ENCODE data around the gene COA8.

COA8 gene

DNA sequence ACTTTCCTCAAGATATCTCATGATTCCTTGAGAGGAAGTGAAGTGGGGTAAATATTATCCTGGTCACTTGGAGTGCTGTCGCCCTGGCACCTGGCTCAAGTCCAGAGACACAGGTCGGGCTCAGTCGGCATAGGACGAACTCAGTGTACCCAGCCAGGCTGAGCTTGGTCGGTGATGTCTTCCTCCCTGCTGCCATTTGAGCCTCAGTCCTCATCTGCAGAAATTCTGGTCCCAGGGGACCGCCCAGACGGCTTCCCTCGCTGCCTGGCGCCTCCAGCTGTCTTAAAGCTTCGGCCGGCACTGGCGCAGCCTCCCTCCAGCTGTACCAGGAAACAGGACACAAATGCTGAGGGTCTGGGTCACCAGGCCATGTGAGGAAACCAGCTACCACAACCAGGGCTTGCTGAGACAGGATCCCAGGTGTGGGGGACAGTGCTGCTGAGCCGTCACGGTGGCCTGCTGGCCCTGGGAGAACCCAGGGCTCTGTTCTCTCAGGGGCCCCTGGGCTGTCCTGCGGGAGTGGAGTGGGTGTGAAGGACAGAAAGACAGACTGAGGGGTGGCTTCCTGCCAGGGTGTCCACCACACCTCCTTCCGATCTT lies 61.2 kb downstream of the COA8 start:
- DNase-seq (ENCODE audit: low read depth in 2 of 2) = no peak

DNA sequence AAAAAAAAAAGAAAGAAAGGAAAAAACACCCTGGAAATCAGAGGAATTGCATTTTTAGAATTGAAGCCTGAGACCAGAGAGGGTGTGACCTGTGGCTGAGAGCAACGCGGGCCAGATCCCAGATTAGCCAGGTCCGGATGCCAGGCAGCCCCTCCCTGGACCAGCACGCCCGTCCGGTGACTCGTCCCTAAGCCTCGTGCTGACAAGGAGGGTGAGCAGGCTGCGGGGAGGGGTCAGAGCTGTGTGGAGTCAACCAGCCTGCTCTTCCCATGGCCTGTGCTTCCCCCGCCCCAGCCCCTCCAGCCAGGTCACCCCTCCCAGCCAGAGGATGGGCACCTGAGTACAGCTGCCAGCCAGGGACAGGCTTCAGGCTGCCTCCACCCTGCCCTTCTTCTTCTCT lies 62.1 kb downstream of the COA8 start:
- DNase-seq (ENCODE audit: low read depth in 2 of 2) = no peak

DNA sequence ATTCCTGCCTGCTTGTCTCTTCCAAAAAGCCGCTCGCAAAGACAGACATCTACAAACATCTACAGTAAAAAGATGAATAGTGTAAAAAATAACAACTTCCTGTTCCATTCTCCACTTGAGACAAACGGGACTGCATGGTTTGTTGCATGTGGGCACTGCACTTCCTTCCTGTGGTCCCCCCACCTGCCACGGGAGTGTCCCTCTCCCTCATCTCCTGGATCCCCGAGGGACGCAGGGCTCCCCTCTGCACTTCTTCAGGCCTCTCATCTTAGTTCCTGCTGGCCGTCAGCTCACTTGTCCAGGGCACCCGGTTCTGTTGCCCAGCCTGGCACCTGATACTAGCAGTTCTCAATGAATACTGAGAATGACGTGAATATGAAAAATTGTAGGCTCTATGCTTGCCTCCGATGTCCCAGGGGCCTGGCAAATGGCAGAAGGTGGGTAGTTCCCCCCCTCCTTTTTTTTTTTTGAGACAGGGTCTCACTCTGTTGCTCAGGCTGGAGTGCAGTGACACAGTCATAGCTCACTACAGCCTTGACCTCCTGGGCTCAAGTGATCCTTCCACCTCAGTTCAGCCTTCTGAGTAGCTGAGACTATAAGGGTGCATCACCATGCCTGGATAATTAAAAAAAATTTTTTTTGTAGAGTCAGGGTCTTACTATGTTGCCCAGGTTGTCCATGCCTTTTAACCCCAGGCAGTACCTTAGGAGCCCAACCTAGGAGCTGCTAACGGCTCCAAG lies 62.8 kb downstream of the COA8 start:
- no peak for DNase-seq (ENCODE audit: low read depth in 2 of 2)

- no peak for DNase-seq (ENCODE audit: low read depth in 2 of 2)
Observed at GRCh38 chr14:103626146-103626850, 63.5 kb downstream of the COA8 start.

DNA sequence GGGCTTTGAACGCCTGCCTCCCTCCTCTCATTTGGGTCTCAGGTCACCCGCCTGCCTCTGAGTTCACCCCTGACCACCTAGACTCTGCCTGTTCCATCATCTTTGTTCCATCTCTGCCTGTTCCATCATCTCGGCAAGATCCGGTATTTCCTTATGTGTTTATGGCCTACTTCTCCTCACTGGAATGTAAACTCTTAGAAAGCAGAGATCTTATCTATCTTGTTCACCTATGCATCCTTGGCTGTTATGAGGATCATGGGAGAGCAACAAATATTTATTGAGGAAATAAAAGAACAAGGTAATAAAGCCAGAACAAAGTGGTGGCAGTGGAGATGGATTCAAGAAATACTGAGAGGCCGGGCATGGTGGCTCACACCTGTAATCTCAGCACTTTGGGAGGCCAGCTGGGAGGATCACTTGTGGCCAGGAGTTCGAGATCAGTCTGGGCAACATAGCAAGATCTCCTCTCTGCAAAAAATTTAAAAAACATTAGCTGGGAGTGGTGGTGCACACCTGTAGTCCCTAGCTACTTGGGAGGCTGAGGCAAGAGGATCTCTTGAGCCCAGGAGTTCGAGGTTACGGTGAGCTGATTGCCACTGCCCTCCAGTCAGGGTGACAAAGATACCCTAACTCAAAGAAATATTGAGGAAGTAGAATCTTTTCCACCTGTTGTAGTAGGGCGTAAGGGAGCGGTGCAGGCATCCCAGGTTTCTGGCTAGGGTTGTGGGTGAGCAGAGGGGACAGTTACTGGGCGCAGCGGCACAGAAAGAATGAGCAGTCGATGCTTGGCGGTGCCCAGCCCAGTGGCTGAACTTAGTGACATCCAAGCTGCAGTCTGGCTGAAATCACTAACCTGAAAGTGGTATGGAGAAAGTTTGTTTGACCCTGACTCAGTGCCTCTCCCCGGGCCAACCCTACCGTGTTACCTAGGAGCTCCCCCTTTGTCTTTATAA lies 64.6 kb downstream of the COA8 start:
- DNase-seq (ENCODE audit: low read depth in 2 of 2) = no peak

DNA sequence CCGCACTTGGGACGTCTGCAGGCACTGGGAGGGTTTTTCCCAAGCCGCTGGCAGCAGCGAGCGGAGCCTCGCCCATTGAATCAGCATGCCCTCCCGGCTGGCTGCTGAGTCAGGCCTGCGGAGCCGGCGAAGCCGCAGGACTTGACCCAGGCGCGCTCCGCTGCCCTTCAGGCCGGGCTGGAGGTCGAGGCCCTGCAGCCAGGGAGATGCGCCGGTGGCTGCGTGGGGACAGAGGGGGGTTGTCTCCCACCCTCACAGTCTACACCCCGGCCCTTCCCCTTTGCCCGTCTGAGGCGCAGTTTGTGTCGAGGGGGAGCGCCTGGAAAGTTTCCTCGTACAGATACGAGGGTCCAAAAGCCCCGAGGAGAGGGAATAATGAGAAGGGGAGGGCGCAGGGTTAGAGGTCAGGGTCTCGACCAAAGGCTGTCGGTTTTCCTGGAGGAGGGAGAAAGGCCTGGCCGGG lies 65.5 kb downstream of the COA8 start:
- no peak for DNase-seq (ENCODE audit: low read depth in 2 of 2)

DNA sequence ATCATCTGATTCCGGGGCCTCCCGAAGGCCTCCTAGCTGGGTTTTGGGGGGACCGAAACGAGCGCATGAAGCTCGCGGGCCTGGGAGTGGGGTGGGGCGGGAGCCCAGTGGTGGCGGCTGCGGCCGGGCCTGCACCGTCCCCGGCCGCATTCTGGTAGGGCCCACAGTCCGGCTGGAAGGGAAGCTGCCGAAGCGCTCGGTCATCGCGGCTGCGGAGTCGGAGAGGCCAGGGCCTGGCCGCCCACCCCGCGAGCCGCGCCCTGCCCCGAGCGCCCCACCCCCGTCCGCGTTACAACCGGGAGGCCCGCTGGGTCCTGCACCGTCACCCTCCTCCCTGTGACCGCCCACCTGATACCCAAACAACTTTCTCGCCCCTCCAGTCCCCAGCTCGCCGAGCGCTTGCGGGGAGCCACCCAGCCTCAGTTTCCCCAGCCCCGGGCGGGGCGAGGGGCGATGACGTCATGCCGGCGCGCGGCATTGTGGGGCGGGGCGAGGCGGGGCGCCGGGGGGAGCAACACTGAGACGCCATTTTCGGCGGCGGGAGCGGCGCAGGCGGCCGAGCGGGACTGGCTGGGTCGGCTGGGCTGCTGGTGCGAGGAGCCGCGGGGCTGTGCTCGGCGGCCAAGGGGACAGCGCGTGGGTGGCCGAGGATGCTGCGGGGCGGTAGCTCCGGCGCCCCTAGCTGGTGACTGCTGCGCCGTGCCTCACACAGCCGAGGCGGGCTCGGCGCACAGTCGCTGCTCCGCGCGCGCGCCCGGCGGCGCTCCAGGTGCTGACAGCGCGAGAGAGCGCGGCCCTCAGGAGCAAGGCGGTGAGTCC lies 66.1 kb downstream of the COA8 start, which contains the start of gene KLC1:
Gene KLC1, plus strand, starts transcription at position 528 of the 819 bp plus-strand sequence. CDS start 25,354 bp downstream, outside the sequence.
- DNase-seq (ENCODE audit: low read depth in 2 of 2) = peak; percentile 76 to 79

DNA sequence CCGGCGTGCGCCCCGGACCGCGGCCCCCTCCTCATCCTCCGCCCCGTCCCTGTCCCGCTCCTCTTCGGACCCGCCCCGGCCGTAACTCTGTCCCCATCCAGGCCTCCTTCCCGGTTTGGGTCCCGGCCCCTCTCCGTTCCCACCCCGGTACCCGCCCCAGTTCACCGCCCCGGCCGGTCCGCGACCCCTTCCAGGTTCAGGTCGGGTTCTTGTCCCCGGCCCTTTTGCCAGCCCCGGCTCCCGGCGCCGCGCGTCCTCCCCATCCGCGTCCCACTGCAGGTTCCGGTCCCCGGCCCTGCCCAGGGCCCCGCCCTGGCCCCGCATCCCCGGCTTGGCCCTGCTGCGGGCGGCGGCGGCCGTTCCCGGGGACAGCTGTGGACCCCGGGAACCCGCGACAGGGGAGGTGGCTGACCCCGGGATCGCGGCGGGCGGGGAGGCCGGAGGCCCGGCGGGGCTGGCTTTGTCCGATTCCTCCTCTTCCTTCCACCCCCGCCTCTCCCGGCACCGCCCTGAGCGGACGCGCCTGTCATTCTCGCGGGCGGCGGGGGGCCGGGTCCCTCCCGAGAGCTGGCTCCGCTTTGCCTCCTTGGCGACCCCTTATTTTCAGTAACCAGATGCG lies 66.9 kb downstream of the COA8 start:
- DNase-seq (ENCODE audit: low read depth in 2 of 2) = no peak

DNA sequence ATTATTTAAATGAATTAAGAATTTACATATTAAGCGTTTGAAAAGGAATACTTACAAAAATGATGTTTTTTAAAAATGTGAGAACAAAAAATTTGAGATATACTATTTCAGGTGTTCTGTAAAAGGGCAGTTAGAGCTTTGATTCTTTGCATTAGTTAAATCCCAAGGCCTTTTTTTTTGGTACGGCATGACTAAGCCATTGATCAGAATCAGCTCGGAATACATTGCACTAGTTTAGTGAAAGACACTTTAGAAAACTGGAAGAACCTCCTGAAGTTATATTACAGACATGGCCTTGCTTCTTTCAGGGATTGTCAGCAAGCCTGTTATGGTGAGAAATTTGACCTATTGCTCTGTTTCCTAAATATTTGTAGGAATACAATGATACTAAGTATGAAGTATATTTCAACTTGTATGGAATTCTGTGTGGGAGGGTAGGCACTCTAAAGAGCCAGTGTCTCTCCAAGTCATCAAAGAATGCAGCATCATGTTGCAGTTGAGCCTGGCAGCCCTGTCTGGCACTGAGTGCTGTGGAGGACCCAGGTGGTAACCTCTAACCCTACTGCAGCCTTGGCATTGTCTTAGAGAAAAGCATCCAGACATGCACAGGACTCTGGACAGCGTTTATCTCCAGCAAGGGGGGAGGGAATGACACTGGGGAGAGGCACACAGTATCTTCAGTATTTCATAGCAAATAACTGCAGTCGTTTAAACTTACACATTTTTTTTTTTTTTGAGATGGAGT lies 67.8 kb downstream of the COA8 start:
- no peak for DNase-seq (ENCODE audit: low read depth in 2 of 2)

DNA sequence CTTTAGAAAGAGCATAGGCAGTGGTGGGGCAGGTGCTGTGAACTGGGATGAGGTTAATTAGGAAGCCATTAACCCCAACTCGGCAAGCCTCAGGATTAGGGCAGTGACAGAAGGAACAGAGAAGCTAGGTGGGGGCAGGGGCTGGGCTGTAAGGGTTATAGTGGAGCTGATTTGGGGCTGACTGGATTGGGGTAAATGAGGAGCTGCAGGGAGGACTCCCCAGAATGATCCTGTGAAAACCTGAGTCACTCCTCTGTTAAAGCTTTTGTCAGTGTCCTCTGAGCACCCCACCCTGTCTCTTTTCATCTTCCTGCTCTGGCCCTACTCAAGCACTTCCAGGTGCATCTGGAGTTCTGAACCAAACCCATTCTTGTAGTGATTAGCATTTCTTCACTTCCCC lies 70.6 kb downstream of the COA8 start:
- no peak for DNase-seq (ENCODE audit: low read depth in 2 of 2)

- DNase-seq (ENCODE audit: low read depth in 2 of 2) = no peak
Observed at GRCh38 chr14:103634156-103634555, 71.4 kb downstream of the COA8 start.

GRCh38 chr14:103638594-103638993 lies 75.8 kb downstream of the COA8 start:
- no peak for DNase-seq (ENCODE audit: low read depth in 2 of 2)
